Measurements from ENCODE around the gene CLSTN2. TPM values are rescaled to one million over a fixed set of nuclear protein-coding genes. Genes with fewer than 3 reads are reported as not detected.

The CLSTN2 gene
- total RNA-seq = not detected in 2 replicates

GRCh38 chr3:139935016-139935865 lies at the start of gene CLSTN2:
Gene CLSTN2 (plus strand): TSS chr3:139935185.

